Measurements from ENCODE around the gene NPW.

- TF ChIP-seq POLR2A (IDR thresholded peaks at IDR 0.05) (no peak), CTCF (IDR thresholded peaks at IDR 0.05) (no peak)
Measured at GRCh38 chr16:1976216-1976520, 43.4 kb upstream of the NPW start.

Measured in heart left ventricle (tissue), 13 donors.